Measurements from ENCODE around the gene NKPD1.
"Not testable (repeated sequence)": the region's sequence is repeated elsewhere in the genome, so short reads cannot be mapped to it uniquely, and the experiment has no call there.

NKPD1 gene

GRCh38 chr19:45118591-45119355 is 42.0 kb downstream of the NKPD1 start:
- not testable (repeated sequence) for DNase-seq (ENCODE audit: low read depth in 2 of 2)

- no peak for DNase-seq (ENCODE audit: low read depth in 2 of 2)
These were observed 42.7 kb downstream of the NKPD1 start for GRCh38 chr19:45118106-45118505.

GRCh38 chr19:45117671-45118070 is 43.1 kb downstream of the NKPD1 start:
- DNase-seq (ENCODE audit: low read depth in 2 of 2) = no peak

- DNase-seq (ENCODE audit: low read depth in 2 of 2) = no peak
These were observed 43.6 kb downstream of the NKPD1 start for GRCh38 chr19:45117167-45117594.

- no peak for DNase-seq (ENCODE audit: low read depth in 2 of 2)
These were observed 44.8 kb downstream of the NKPD1 start for GRCh38 chr19:45115809-45116615.

- no peak for DNase-seq (ENCODE audit: low read depth in 2 of 2)
These were observed 46.7 kb downstream of the NKPD1 start for GRCh38 chr19:45114116-45114515.

GRCh38 chr19:45113628-45114027 is 47.2 kb downstream of the NKPD1 start:
- no peak for DNase-seq (ENCODE audit: low read depth in 2 of 2)

- DNase-seq (ENCODE audit: low read depth in 2 of 2) = no peak
These were observed 48.5 kb downstream of the NKPD1 start for GRCh38 chr19:45112111-45112827.
